GM19099 (cell line): ENCODE measurements around the gene NPTX1.

Experiments
- POLR2A ChIP-seq: IDR thresholded peaks from 3 replicates; pipeline ENCODE4 v1.6.1; 2011; ENCODE audit warnings: low read depth; ENCODE audit not compliant: insufficient read length; ENCODE audit errors: extremely low read depth

The NPTX1 gene

GRCh38 chr17:80460429-80460834, 16.0 kb downstream of the NPTX1 start:
- no peak for TF ChIP-seq POLR2A

GRCh38 chr17:80459234-80459633, 17.2 kb downstream of the NPTX1 start:
- no peak for TF ChIP-seq POLR2A

GRCh38 chr17:80458016-80458415, 18.4 kb downstream of the NPTX1 start:
- no peak for TF ChIP-seq POLR2A

GRCh38 chr17:80457236-80457856, 19.1 kb downstream of the NPTX1 start:
- TF ChIP-seq POLR2A = no peak

- TF ChIP-seq POLR2A = no peak
These were observed 19.8 kb downstream of the NPTX1 start for GRCh38 chr17:80456465-80457235.

- no peak for TF ChIP-seq POLR2A
These were observed 20.6 kb downstream of the NPTX1 start for GRCh38 chr17:80455784-80456183.

- no peak for TF ChIP-seq POLR2A
These were observed 21.1 kb downstream of the NPTX1 start for GRCh38 chr17:80455336-80455710.

GRCh38 chr17:80454557-80455335, 21.7 kb downstream of the NPTX1 start:
- peak; percentile 95 for TF ChIP-seq POLR2A

- TF ChIP-seq POLR2A = no peak
These were observed 22.3 kb downstream of the NPTX1 start for GRCh38 chr17:80453998-80454556.

- TF ChIP-seq POLR2A = no peak
These were observed 23.0 kb downstream of the NPTX1 start for GRCh38 chr17:80453126-80453997.

GRCh38 chr17:80452173-80452915, 24.1 kb downstream of the NPTX1 start:
- TF ChIP-seq POLR2A = no peak

- no peak for TF ChIP-seq POLR2A
These were observed 25.2 kb downstream of the NPTX1 start for GRCh38 chr17:80451104-80451775.

GRCh38 chr17:80449930-80450576, 26.4 kb downstream of the NPTX1 start:
- no peak for TF ChIP-seq POLR2A
